MM.1S (cell line): ENCODE measurements around the gene GRIK1.

Experiments
- DNase-seq: peaks from one replicate; pipeline ENCODE4 v3.0.0-alpha.2; 2015
- H2AFZ ChIP-seq: fragments of 300-600 bp; sonication (generic); 2 replicates; pipeline ENCODE4 v1.6.0; 2016; ENCODE audit warnings: antibody characterized with exemption, low read length
- H3F3A ChIP-seq: fragments of 300-600 bp; sonication (generic); 2 replicates; pipeline ENCODE4 v1.6.1; 2016; ENCODE audit warnings: mild to moderate bottlenecking, antibody characterized with exemption, low read length, moderate library complexity, mixed read lengths; ENCODE audit not compliant: insufficient read depth
- H3K27ac ChIP-seq: fragments of 300-600 bp; sonication (generic); 2 replicates; pipeline ENCODE4 v1.5.1; 2016; ENCODE audit warnings: mild to moderate bottlenecking, low read length
- H3K27me3 ChIP-seq: fragments of 300-600 bp; sonication (generic); replicated peaks from 2 replicates; pipeline ENCODE4 v1.6.0; 2016; ENCODE audit warnings: low read length; ENCODE audit not compliant: insufficient read depth
- H3K36me3 ChIP-seq: fragments of 300-600 bp; sonication (generic); replicated peaks from 2 replicates; pipeline ENCODE4 v1.6.1; 2016; ENCODE audit warnings: mild to moderate bottlenecking, low read length, mixed read lengths; ENCODE audit not compliant: insufficient read depth
- H3K4me1 ChIP-seq: fragments of 300-600 bp; sonication (generic); 2 replicates; pipeline ENCODE4 v1.6.1; 2016; ENCODE audit warnings: low read length, mixed read lengths
- H3K4me2 ChIP-seq: fragments of 300-600 bp; sonication (generic); 2 replicates; pipeline ENCODE4 v1.6.0; 2016; ENCODE audit warnings: low read depth, low read length
- H3K4me3 ChIP-seq: fragments of 300-600 bp; sonication (generic); 2 replicates; pipeline ENCODE4 v1.5.1; 2016; ENCODE audit warnings: low read length, mixed read lengths
- H3K79me2 ChIP-seq: fragments of 300-600 bp; sonication (generic); 2 replicates; pipeline ENCODE4 v1.6.1; 2016; ENCODE audit warnings: mixed run types, low read length, mixed read lengths
- H3K9ac ChIP-seq: fragments of 300-600 bp; sonication (generic); 2 replicates; pipeline ENCODE4 v1.6.1; 2016; ENCODE audit warnings: low read length, mixed read lengths
- H3K9me2 ChIP-seq: fragments of 300-600 bp; sonication (generic); replicated peaks from 2 replicates; pipeline ENCODE4 v1.6.1; 2016; ENCODE audit warnings: mild to moderate bottlenecking, low read length, mixed read lengths; ENCODE audit not compliant: insufficient read depth
- H3K9me3 ChIP-seq: fragments of 300-600 bp; sonication (generic); replicated peaks from 2 replicates; pipeline ENCODE4 v1.6.1; 2016; ENCODE audit warnings: mild to moderate bottlenecking, low read length, mixed read lengths; ENCODE audit not compliant: insufficient read depth
- H4K20me1 ChIP-seq: fragments of 300-600 bp; sonication (generic); 2 replicates; pipeline ENCODE4 v1.6.1; 2016; ENCODE audit warnings: mild to moderate bottlenecking, low read length, moderate library complexity, mixed read lengths; ENCODE audit not compliant: insufficient read depth
- CTCF ChIP-seq: fragments of 300-600 bp; sonication (generic); IDR thresholded peaks from 2 replicates; pipeline ENCODE4 v1.5.1; 2016; ENCODE audit warnings: antibody characterized with exemption, low read length, mixed read lengths
- EZH2 ChIP-seq: fragments of 300-600 bp; sonication (generic); optimal IDR thresholded peaks from 2 replicates; pipeline ENCODE3; 2017; ENCODE audit warnings: low read depth, mild to moderate bottlenecking, antibody characterized with exemption, low read length, mixed read lengths
- EZH2phosphoT487 ChIP-seq: fragments of 300-600 bp; sonication (generic); IDR thresholded peaks from 2 replicates; pipeline ENCODE4 v1.6.1; 2018; ENCODE audit warnings: antibody characterized with exemption, low read length

GRIK1 gene

GRCh38 chr21:29771491-29772066, 168.2 kb downstream of the GRIK1 start:
- Histone ChIP-seq H3K79me2 (no peaks in the 10 kb centered on the region), H4K20me1 (no peaks in the 10 kb centered on the region), H3K27ac (no peak overlapping the region), H3K9ac (no peak overlapping the region), H3K9me2 (no peaks in the 10 kb centered on the region), H3K4me2 (no peak overlapping the region), H2AFZ (no peak overlapping the region), H3K36me3 (no peaks in the 10 kb centered on the region), H3K4me3 (no peak overlapping the region), H3F3A (no peaks in the 10 kb centered on the region), H3K9me3 (no peaks in the 10 kb centered on the region), H3K4me1 (no peaks in the 10 kb centered on the region), H3K27me3 (no peaks in the 10 kb centered on the region)
- TF ChIP-seq EZH2phosphoT487 (no peak), EZH2 (no peak), CTCF (no peak)
- no peak for DNase-seq

GRCh38 chr21:29763674-29764073, 176.1 kb downstream of the GRIK1 start:
- Histone ChIP-seq H3K36me3 (no peaks in the 10 kb centered on the region), H4K20me1 (no peaks in the 10 kb centered on the region), H3K79me2 (no peaks in the 10 kb centered on the region), H3K4me1 (no peaks in the 10 kb centered on the region), H3K9me2 (no peaks in the 10 kb centered on the region), H3K27me3 (no peaks in the 10 kb centered on the region), H3K4me2 (no peak overlapping the region), H3K4me3 (no peak overlapping the region), H3F3A (no peaks in the 10 kb centered on the region), H3K27ac (no peak overlapping the region), H2AFZ (no peak overlapping the region), H3K9ac (no peak overlapping the region), H3K9me3 (no peaks in the 10 kb centered on the region)
- DNase-seq: no peak
- TF ChIP-seq CTCF (no peak), EZH2 (no peak), EZH2phosphoT487 (no peak)

DNA sequence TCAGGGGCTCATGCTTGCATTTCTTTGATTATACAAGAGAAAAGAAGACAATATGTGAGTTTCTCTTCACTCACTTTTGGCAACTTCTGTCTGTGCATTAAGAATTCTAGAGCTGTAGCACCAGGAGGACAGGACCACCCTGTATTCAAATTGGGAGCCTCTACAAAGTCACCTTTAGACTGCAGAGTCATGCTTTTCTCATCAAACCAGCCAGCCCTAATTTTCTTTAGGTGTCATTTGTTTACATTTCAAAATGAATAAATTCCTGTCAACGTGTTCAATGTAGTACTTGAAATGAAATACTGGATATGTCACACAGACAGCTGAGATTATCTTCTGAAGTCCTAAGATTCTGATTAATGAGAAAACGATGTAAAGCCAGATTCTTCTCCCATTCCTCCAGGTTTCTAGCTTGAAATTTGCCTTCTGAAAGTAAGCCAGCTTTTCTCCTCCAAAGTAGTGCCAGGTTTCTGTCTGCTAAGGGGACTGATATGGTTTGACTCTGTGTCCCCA, 177.2 kb downstream of the GRIK1 start:
- H3K4me2 ChIP-seq: no peak overlapping the region
- no peak overlapping the region for H3K27ac ChIP-seq
- no peaks in the 10 kb centered on the region for H3K36me3 ChIP-seq
- no peaks in the 10 kb centered on the region for H3K79me2 ChIP-seq
- H4K20me1 ChIP-seq: no peaks in the 10 kb centered on the region
- TF ChIP-seq CTCF (no peak), EZH2 (no peak), EZH2phosphoT487 (no peak)
- H3K9ac ChIP-seq: no peak overlapping the region
- H3K9me2 ChIP-seq: no peaks in the 10 kb centered on the region
- no peak overlapping the region for H3K4me3 ChIP-seq
- no peaks in the 10 kb centered on the region for H3K9me3 ChIP-seq
- H3K27me3 ChIP-seq: no peaks in the 10 kb centered on the region
- DNase-seq: no peak
- no peaks in the 10 kb centered on the region for H3F3A ChIP-seq
- no peak overlapping the region for H2AFZ ChIP-seq
- H3K4me1 ChIP-seq: no peaks in the 10 kb centered on the region
